Measurements from ENCODE around the gene ANKAR.
"Not testable (repeated sequence)": the region's sequence is repeated elsewhere in the genome, so short reads cannot be mapped to it uniquely, and the experiment has no call there.

DNA sequence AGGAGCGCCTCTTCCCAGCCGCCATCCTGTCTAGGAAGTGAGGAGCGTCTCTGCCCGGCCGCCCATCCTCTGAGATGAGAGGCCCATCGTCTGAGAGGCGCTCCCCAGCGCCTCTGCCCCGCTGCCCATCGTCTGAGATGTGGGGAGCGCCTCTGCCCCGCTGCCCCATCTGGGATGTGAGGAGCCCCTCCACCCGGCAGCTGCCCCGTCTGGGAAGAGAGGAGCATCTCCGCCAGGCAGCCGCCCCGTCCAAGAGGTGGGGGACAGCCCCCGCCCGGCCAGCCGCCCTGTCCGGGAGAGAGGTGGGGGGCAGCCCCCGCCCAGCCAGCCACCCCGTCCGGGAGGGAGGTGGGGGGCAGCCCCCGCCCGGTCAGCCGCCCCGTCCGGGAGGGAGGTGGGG lies 21.0 kb upstream of the ANKAR start:
- not testable (repeated sequence) for TF ChIP-seq POLR2A (IDR thresholded peaks at IDR 0.05)
- TF ChIP-seq, protein P1, sequence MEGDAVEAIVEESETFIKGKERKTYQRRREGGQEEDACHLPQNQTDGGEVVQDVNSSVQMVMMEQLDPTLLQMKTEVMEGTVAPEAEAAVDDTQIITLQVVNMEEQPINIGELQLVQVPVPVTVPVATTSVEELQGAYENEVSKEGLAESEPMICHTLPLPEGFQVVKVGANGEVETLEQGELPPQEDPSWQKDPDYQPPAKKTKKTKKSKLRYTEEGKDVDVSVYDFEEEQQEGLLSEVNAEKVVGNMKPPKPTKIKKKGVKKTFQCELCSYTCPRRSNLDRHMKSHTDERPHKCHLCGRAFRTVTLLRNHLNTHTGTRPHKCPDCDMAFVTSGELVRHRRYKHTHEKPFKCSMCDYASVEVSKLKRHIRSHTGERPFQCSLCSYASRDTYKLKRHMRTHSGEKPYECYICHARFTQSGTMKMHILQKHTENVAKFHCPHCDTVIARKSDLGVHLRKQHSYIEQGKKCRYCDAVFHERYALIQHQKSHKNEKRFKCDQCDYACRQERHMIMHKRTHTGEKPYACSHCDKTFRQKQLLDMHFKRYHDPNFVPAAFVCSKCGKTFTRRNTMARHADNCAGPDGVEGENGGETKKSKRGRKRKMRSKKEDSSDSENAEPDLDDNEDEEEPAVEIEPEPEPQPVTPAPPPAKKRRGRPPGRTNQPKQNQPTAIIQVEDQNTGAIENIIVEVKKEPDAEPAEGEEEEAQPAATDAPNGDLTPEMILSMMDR (IDR thresholded peaks at IDR 0.05): not testable (repeated sequence)

All from suprapubic skin (tissue), 3 donors.